22Rv1 (cell line): ENCODE data around the gene SCGB1C2.

ENCODE experiments used
- ZFX ChIP-seq: fragments of 450-650 bp; IDR thresholded peaks from 2 replicates; pipeline ENCODE4 v1.6.1; 2017; ENCODE audit warnings: antibody characterized with exemption, borderline replicate concordance
- TF ChIP-seq, protein P1 (sequence below): fragments of 450-650 bp; IDR thresholded peaks from 2 replicates; pipeline ENCODE4 v1.5.1; 2017; ENCODE audit warnings: mild to moderate bottlenecking

DNA sequence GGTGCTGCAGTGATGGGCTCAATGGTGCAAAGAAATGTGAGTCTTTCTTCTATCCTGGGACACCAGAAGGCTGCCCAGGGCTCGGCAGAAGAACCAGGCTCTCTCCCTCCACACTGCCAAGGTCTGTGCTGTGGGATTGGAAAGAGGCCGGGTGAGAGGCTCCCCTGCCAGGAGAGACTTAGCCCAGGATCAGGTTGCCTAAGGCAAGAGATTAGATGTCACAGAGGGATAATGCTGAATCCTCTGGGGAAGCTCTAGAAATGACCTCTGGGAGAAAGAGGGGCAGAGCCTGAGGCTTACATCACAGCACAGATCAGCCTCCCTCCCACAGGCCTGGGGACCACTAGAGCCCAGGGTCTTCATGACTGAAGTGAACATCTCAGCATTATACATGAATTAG lies 49.8 kb downstream of the SCGB1C2 start:
- TF ChIP-seq, protein P1, sequence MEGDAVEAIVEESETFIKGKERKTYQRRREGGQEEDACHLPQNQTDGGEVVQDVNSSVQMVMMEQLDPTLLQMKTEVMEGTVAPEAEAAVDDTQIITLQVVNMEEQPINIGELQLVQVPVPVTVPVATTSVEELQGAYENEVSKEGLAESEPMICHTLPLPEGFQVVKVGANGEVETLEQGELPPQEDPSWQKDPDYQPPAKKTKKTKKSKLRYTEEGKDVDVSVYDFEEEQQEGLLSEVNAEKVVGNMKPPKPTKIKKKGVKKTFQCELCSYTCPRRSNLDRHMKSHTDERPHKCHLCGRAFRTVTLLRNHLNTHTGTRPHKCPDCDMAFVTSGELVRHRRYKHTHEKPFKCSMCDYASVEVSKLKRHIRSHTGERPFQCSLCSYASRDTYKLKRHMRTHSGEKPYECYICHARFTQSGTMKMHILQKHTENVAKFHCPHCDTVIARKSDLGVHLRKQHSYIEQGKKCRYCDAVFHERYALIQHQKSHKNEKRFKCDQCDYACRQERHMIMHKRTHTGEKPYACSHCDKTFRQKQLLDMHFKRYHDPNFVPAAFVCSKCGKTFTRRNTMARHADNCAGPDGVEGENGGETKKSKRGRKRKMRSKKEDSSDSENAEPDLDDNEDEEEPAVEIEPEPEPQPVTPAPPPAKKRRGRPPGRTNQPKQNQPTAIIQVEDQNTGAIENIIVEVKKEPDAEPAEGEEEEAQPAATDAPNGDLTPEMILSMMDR, result no peak
- TF ChIP-seq ZFX, result no peak
